HL-60/S4 (cell line): ENCODE results near the gene DHRS7B.
"Not testable (repeated sequence)": the region's sequence is repeated elsewhere in the genome, so short reads cannot be mapped to it uniquely, and the experiment has no call there.

ENCODE experiments used
- in situ Hi-C: fragments of 300-500 bp; cut with MboI; formaldehyde crosslinking; loops from 2 replicates; pipeline ENCODE4 v1.14.3; 2022; ENCODE audit warnings: low sequenced_read_pairs

DHRS7B gene

DNA sequence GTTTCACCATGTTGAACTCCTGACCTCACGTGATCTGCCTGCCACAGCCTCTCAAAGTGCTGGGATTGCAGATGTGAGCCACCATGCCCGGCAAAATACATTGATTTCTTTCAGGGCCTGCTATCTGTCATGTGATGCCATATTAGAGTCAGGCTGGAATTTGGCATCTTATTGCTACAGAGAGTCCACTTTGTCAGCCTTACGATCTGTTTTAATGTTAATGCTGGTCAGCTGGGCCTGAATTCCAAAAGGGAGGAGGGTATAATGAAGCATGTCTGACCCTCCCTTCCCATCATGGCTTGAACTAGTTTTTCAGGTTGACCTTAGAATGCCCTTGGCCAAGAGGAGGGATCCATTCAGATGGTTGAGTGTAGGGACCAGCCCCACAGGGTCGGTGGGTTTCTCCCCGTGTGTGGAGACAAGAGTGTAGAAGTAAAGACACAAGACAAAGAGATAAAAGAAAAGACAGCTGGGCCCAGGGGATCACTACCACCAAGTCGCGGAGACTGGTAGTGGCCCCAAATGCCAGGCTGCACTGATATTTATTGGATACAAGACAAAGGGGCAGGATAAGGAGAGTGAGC, 19.6 kb upstream of the DHRS7B start:
- in situ Hi-C loops, result not testable (repeated sequence)

DNA sequence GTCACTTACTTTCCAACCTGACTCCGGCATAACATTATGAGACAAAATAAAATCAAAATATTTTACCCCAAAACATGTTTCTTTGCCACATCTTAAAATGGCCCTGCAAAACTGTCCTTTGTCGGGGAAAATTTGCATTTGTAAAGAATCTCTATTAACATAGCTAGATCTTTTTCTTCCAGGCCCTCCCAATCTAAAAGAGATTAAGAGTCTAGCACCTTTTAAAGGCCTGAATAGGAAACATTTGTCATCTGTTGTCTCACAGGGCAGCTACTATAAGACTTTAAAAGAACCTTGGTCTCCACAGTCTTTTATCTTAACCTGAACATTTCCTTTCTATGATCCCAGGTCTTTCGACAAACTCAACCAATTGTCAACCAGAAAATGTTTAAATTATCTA, 18.1 kb upstream of the DHRS7B start:
- in situ Hi-C loops, result no loop called here

DNA sequence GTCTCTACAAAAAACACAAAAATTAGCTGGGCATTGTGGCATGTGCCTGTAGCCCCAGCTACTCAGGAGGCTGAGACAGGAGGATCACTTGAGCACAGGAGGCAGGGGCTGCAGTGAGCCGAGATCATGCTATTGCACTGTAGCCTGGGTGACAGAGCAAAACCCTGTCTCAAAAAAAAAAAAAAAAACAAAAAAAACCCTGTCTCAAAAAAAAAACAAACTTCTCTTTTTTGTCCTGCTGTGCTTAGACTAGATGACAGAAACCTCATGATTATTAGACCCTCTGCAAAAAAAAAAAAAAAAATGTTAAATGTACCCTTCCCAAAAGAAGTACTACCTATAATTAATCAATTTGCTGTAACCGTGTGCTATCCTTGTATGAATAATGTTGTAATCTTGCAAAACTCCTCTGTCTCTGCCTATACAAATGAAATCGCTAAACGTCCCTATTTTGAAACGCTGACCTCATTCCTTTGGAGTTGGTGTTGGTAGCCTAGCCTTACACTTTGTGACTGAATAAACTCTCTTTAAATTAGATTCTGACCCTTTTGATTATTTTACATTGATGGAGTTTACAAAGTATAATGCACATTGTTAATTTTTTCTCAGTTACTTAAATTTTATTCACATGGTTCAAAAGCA, 13.6 kb upstream of the DHRS7B start:
- in situ Hi-C loops, result no loop called here

DNA sequence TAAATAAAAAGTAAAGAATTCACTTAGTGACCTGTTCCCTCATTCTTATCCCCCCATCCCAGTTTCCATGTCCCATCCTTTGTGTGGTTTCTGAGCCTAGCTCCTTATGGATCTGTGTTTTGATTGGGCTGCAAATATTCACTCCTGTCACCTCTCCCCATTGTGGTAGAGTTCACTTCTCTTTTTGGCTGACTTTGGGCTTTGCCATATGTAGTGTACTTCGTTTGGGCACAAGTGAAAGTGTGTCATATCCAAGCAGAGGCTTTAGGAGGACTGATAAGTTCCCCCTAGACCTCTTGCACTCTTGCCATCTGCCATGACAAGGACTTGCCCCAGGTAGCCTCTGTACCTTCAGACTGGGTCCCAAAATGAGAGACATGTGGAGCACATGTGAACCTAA, 13.0 kb upstream of the DHRS7B start:
- in situ Hi-C loops, result no loop called here

DNA sequence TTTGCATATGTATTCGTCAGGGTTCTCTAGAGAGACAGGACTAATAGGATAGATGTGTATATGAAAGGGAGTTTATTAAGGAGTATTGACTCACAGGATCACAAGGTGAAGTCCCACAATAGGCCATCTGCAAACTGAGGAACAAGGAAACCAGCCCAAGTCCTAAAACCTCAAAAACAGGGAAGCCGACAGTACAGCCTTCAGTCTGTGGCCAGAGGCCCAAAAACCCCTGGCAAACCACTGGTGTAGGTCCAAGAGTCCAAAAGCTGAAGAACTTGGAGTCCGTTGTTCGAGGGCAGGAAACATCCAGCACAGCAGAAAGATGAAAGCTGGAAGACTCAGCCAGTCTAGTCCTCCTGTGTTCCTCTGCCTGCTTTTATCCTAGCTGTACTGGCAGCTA, 12.0 kb upstream of the DHRS7B start:
- in situ Hi-C loops, result not testable (repeated sequence)

DNA sequence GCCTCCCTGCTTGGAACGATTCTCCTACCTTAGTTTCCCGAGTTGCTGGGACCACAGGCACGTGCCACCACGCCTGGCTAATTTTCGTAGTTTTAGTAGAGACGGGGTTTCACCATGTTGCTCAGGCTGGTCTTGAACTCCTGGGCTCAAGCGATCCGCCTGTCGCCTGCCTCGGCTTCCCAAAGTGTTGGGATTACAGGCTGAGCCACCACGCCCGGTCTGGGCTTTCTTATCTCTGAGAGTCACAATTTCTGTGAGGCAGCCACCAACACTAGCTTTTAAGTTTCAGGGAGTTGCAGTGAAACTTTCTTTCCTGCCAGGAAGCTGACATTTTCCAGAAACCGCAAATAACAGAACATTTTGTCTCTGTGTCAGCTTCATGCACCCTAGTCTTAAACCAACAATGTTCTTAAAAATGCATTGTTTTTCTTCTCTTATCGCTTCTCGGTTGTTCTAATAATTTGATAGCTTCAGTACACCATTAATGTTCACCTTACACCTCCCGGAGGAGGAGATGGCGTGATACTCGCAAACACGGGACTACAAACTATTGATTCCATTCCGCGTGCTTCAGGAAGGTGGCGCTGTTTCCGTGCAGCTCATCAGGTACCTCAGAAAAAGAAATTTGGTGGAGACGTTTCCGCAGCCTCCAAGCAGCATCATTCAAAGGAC, 7.4 kb upstream of the DHRS7B start:
- in situ Hi-C loops, result no loop called here

DNA sequence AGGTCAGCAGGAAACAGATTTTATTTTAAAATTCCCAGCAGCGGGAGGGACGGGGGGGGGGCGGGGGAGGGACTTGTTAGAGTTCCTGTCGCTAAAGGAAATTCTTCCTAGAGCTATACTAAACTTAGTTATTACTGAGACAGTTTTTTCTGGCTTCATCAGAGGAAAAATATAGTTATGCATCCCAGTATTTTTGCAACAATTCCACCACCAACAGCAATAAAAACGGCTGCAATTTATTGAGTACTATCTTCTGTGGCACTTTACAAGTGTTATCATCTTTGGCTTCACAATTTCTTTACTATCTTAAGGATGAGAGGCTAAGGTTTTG, 6.9 kb upstream of the DHRS7B start:
- in situ Hi-C loops, result no loop called here

DNA sequence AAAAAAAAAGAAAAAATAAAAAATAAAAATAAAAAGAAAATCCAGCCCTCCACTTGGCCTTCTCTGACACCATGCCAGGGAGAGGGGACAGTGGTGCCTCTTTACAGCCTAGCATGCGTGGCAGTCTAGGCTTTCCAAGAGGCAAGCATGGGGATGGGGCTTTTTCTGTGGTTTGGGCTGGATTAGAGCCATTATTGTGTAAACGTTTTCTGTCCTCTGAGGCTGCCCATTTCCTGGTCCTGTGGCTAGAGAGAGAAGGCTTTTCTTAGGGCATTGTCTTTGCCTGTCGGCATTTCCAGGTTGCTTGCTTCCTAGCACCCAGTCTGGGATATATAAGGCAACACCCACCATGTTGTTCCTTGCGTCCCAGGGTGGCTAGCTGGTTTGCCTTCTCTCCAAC, 2.7 kb upstream of the DHRS7B start:
- in situ Hi-C loops, result no loop called here

DNA sequence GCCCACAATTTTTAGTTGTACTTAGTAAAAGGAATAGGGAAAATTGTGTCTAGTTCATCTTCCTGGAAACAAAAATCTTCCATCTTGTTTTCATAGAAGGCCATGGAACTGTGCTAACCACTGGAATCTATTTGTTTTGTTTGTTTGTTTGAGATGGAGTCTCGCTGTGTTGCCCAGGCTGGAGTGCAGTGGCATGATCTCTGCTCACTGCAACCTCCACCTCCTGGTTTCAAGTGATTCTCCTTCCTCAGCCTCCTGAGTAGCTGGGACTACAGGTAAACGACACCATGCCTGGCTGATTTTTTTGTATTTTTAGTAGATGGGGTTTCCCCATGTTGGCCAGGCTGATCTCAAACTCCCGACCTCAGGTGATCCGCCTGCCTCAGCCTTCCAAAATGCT, 2.2 kb upstream of the DHRS7B start:
- in situ Hi-C loops, result not testable (repeated sequence)

DNA sequence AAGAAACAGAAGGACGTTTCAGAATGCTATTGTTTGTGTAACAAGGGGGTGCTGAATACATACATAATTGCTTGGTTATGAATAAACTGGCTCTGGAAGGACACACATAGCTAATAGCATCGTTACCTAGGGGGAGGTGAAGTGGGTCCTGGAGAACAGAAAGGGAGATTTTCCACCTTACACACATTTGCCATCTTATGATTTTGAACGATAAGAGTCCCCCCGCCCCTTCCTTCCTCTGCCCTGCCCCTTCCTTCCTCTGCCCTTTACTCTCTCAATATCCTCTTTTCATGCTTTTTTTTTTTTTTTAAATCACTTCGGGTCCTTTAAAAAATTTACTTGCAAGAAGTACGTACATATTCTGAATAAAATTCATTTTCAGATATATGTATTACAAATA, 902 bp upstream of the DHRS7B start:
- in situ Hi-C loops, result no loop called here

DNA sequence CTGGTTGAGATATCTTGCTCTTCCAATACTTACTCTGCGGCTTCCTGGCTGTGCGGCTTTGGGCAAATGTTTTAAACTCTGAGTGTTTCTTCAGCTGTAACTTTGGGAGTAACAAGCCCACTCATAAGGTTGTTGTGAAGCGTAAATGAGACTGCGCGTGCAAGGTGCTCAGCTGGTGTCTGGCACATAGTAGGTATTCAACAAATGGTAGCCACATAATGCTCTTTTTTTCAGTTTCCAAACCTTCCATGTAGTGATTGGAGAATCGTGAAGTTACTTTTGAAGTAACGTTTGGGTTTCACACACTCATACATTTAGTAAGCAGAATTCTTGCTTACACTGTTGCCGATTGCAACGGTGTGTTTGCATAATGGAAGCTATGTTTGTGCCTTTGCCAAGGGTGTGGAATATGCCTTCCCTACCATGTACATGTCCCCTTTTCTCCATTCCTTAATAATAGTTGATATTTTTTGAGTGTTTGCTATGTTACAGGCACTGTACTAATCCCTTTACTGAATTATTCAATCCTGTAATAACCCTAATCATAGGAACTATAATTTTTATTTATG, 829 bp downstream of the DHRS7B start:
- in situ Hi-C loops, result no loop called here

DNA sequence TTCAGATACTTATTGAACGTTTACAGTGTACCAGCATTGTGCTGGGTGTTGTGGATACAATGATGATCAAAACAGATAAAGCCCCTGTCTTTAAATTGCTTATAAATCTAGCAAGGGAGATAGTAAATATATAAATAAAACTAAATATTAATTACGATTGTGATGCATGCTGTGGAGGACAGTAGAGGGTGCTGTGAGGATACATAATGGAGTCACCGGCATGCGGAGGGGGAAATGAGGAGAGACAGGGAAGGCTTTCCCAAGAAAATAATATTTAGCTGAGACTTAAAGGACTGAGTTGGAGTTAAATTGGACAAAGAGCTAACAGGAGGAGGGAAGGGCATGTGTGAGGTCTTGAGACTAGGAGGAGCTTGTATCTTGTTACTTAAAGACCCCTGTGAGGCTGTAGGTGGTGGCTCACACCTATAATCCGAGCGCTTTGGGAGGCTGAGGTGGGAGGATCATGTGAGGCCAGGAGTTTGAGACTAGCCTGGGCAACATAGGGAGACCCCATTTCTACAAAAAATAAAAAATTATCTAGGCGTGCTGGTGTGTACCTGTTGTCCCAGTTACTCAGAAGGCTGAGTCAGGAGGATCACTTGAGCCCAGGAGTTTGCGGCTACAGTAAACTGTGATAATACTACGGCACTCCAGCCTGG, 2.4 kb downstream of the DHRS7B start:
- in situ Hi-C loops, result no loop called here

DNA sequence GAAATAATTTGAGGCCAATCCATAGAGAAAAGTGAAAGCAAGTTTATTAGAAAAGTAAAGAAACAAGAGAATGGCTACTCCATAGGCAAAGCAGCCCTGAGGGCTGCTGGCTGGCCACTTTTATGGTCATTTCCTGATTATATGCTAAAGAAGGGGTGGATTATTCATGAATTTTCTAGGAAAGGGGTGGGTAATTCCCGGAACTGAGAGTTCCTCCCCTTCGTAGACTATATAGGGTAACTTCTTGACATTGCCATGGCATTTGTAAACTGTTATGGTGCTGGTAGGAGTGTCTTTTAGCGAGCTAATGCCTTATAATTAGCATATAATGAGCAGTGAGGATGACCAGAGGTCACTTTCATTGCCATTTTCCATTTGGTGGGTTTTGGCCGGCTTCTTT, 4.4 kb downstream of the DHRS7B start:
- in situ Hi-C loops, result loop anchor here (10.0 kb wide), 1 partner anchor 384 kb away; no protein-coding TSS in a partner anchor

DNA sequence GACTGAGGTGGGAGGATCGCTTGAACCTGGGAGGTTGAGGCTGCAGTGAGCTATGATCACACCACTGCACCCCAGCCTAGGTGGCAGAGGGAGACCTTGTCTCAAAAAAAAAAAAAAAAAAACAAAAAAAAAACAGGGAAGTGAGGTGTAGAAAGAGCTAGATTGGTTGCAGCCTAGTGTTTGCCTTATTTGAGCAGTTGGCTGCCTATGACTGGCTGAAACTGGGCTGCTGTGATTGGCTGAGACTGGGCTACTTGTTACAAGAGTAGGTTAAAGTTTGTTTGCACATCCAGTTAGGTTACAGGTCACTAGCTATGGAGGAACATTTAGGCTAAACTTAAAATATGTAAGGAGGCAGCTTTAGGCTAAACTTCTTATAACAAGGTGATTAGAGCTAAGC, 5.7 kb downstream of the DHRS7B start:
- in situ Hi-C loops, result loop anchor here (10.0 kb wide), 1 partner anchor 382 kb away; no protein-coding TSS in a partner anchor

DNA sequence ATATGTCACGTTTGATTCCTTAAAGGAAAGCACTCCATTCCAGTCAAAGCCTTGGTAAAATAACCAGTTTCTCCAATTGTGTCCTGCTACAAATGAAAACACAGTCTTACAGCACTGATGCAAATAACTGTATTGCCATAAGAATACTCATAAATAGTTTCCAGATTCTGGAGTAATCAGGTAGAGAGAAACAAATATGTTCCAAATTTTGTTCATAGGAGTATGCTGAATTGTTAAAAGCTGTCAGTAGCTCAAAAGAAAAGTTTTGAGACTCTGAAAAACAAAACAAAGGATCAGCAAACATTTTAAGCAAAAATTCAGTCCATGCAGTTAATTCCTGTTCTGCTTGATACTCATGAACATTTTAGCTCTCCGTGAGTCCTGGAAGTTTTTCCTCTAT, 7.8 kb downstream of the DHRS7B start:
- in situ Hi-C loops, result loop anchor here (10.0 kb wide), 1 partner anchor 380 kb away; no protein-coding TSS in a partner anchor

DNA sequence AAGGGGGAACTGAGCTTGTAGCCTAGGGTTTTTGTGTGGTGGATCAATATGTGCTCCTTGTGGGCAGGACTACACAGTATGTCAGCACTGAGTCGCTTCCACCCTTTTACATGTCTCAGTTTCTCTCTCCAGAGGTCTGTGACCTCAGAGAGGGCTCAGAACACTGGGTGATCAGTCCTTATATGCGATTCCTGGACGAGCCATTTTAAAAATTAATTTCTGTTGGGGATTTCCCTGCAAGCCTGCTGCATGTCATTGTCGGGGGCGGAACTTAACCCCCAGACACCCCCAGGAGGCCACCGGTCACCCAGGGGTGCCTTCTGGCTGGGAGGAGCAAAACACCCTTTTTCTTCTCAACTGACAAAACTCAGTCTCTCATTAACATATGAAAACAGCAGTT, 14.1 kb downstream of the DHRS7B start:
- in situ Hi-C loops, result no loop called here

DNA sequence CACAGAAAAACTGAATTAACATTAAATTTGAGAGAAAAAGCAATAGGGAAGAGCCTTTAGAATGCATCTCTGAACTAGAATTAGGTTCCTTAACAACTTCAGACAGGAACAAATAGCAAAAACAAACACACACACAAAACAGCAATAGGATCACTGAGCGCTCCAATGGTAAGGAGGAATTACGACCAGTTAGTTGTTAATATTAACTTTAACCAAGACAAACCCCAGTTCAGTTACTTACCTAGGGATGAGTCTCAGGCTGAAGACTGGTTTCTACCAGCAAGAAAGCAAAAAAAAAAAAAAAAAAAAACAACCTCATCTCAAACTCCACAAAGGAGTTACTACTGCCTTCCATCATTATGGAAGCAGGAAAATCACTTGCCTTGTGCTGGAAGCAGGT, 14.6 kb downstream of the DHRS7B start:
- in situ Hi-C loops, result no loop called here

DNA sequence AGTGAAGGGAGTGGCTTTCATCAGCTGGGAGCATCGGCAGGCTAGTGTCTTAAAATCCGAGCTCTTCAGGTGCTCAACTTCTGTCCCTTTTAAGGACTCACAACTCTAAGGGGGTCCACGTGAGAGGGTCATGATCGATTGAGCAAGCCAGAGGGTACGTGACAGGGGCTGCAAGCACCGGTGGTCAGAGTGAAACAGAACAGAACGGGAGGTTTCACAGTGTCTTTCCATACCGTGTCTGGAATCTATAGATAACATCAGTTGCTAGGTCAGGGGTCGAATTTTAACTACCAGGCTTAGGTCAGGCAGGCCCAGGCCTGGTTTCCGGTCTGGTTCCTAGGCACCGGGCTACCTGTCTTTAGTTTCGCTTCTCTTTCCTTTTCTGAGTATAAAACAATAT, 15.3 kb downstream of the DHRS7B start:
- in situ Hi-C loops, result not testable (repeated sequence)

DNA sequence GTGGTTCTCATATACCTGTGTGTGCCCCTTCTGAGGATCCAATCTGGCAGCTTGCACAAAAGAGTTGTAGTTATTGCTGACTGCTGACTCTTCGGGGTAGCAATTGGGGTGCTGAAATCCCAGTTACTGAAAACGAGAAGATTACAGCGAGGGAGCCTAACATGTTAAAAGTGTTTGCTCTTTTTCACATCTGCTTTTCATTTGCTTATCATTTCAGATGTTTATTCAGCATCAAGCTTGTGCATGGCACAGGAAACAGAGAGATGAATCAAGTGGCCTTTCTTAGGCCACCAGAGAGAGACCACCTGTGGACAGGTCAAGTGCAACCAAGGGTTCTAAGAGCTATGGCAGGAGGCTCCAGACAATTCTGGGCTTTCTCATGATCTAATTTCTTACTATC, 16.9 kb downstream of the DHRS7B start:
- in situ Hi-C loops, result no loop called here

DNA sequence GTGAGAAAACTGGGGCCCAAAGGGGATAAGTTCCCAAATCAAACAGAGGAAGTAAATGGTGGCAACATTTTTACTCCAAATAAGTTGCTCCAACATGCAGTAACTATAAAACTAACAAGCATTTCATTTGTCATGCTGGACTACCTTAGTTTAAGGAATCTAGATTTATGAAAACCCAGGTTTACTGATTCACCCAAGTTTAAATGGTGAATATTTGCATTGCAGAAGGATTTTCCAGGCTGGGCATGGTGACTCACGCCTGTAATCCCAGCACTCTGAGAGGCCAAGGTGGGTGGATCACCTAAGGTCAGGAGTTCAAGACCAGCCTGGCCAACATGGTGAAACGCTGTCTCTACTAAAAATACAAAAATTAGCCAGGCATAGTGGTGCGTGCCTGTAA, 17.5 kb downstream of the DHRS7B start:
- in situ Hi-C loops, result not testable (repeated sequence)

DNA sequence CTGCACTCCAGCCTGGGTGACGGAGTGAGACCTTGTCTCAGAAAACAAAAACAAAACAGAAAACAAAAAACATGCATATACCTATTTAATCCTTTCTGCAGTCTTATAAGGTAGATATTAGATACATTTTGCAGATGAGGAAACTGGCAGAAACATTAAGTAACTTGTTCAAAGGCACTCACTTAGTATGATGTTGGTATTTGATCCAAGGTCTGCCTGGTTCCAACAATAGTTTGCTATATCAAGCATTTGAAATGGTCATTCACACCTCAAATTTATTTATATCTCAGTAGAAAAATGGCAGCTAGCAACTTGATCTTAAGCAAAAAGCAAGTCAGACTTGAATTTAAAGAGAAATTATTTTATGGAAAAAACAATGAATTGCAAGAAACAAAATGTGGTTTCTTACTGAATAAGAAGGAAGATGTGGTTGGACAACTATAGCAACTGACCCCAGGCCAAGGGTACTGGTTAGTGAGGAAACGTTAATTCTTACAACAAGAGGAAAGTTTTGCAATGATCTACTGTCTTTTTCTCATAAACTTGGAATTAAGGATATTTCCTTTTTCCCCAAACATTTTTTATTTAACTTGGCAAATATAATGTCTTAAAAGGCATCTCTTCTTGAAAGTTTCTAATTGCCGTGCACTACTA, 19.7 kb downstream of the DHRS7B start:
- in situ Hi-C loops, result no loop called here
